Natural killer cell (primary cell): ENCODE results near the gene CHCHD5. TPM values are rescaled to one million over a fixed set of nuclear protein-coding genes. Genes with fewer than 3 reads are reported as not detected.

Experiments
- ATAC-seq, 3 donors: fragments of 150-1000 bp in 2 of 3; fragments of 200-7000 bp in 1 of 3; cut with Tn5 transposase; 1 replicate in 1 of 3; 2 replicates in 2 of 3; pipeline ENCODE4 v1.10.0; 2021; ENCODE audit warnings: mild to moderate bottlenecking in 2 of 3, moderate library complexity in 2 of 3
- DNase-seq, 2 donors: peaks; one replicate each; pipeline versions ENCODE4 v3.0.0 to v3.0.0-alpha.2; 2013 to 2021; ENCODE audit warnings: mixed read lengths in 1 of 2
- H3K27ac ChIP-seq: one replicate; pipeline ENCODE4 v1.5.1; 2013; ENCODE audit warnings: mild to moderate bottlenecking, low read length
- H3K27me3 ChIP-seq: one replicate; pipeline ENCODE4 v1.6.1; 2013; ENCODE audit warnings: low read length; ENCODE audit not compliant: control insufficient read depth, insufficient read depth
- H3K36me3 ChIP-seq: one replicate; pipeline ENCODE4 v1.6.1; 2013; ENCODE audit warnings: low read length; ENCODE audit not compliant: control insufficient read depth, insufficient read depth
- H3K4me1 ChIP-seq: one replicate; pipeline ENCODE4 v1.6.1; 2013; ENCODE audit warnings: low read length; ENCODE audit not compliant: control insufficient read depth, insufficient read depth
- H3K4me3 ChIP-seq: one replicate; pipeline ENCODE4 v1.5.1; 2013; ENCODE audit warnings: low read length
- H3K9me3 ChIP-seq: one replicate; pipeline ENCODE4 v1.6.1; 2013; ENCODE audit warnings: low read length; ENCODE audit not compliant: control insufficient read depth, insufficient read depth
- H3K27ac Mint-ChIP-seq, 2 donors: one replicate each; pipeline ENCODE4 v1.8.0; 2022; ENCODE audit warnings: mild to moderate bottlenecking in 2 of 2, mixed read lengths in 2 of 2, moderate library complexity in 1 of 2
- H3K27me3 Mint-ChIP-seq, 2 donors: one replicate each; pipeline ENCODE4 v1.8.0; 2022; ENCODE audit warnings: low read depth in 2 of 2, mixed read lengths in 2 of 2
- H3K36me3 Mint-ChIP-seq: one replicate; pipeline ENCODE4 v1.8.0; 2022; ENCODE audit warnings: mixed read lengths
- H3K4me1 Mint-ChIP-seq, 2 donors: one replicate each; pipeline ENCODE4 v1.8.0; 2022; ENCODE audit warnings: mixed read lengths in 2 of 2
- H3K4me3 Mint-ChIP-seq: one replicate; pipeline ENCODE4 v1.8.0; 2022; ENCODE audit warnings: mild to moderate bottlenecking, moderate library complexity, mixed read lengths
- H3K9me3 Mint-ChIP-seq, 2 donors: one replicate each; pipeline ENCODE4 v1.8.0; 2022; ENCODE audit warnings: mixed read lengths in 2 of 2
- CTCF ChIP-seq: fragments of 200-600 bp; IDR thresholded peaks from one replicate; pipeline ENCODE4 v1.8.0; 2022; ENCODE audit warnings: antibody characterized with exemption
- WGBS: methylation state at CpG from one replicate; pipeline ENCODE4 v1.1.7; 2013; ENCODE audit warnings: missing lambda C conversion rate; ENCODE audit not compliant: insufficient coverage; 5-methylcytosine and 5-hydroxymethylcytosine counted together
- intact Hi-C: fragments of 100-400 bp; cut with micrococcal nuclease; formaldehyde crosslinking; loops from one replicate; pipeline ENCODE4 v1.14.2; 2022
- total RNA-seq, 4 donors: library from RNA; stranded (reverse); fragments of 120-200 nt in 1 of 4; gene quantifications; one replicate each; pipeline versions ENCODE4 v1.2.3 to v1.2.4, GENCODE V29; 2013 to 2022

The CHCHD5 gene
- total RNA-seq, 3 donors from 2014 or later (not counting 1 experiment from before 2014, with no cell fraction given), result 21.9 to 24.1 (median 22.4) TPM

- H3K27me3 Mint-ChIP-seq, result no peaks in the 10 kb centered on the region
- Histone ChIP-seq H3K36me3 (no peaks in the 10 kb centered on the region), H3K4me3 (no peak overlapping the region), H3K27me3 (no peaks in the 10 kb centered on the region), H3K27ac (no peak overlapping the region), H3K4me1 (peaks cover 10% of the 10 kb centered on the region), H3K9me3 (no peaks in the 10 kb centered on the region)
- H3K27ac Mint-ChIP-seq, result no peak overlapping the region
- H3K9me3 Mint-ChIP-seq, result no peaks in the 10 kb centered on the region
- 97% methylated on average over 3 of the region's 3 CpGs for WGBS
- ATAC-seq (no peak), DNase-seq (no peak)
- intact Hi-C loops, result loop anchor here (10.0 kb wide), 1 partner anchor 343 kb away; no protein-coding TSS in a partner anchor
- no peaks in the 10 kb centered on the region for H3K36me3 Mint-ChIP-seq
- TF ChIP-seq CTCF, result no peak
- peaks cover 18 to 20% of the 10 kb centered on the region in 2 donors for H3K4me1 Mint-ChIP-seq
- no peak overlapping the region for H3K4me3 Mint-ChIP-seq
These were observed 17.3 kb downstream of the CHCHD5 start for GRCh38 chr2:112601754-112602153.

- DNase-seq (no peak), ATAC-seq (no peak)
- Histone ChIP-seq H3K27ac (no peak overlapping the region), H3K9me3 (no peaks in the 10 kb centered on the region), H3K4me1 (peaks cover 10% of the 10 kb centered on the region), H3K36me3 (no peaks in the 10 kb centered on the region), H3K4me3 (no peak overlapping the region), H3K27me3 (no peaks in the 10 kb centered on the region)
- Mint-ChIP-seq H3K36me3 (no peaks in the 10 kb centered on the region), H3K27me3 (no peaks in the 10 kb centered on the region), H3K27ac (no peak overlapping the region), H3K9me3 (no peaks in the 10 kb centered on the region), H3K4me3 (no peak overlapping the region), H3K4me1 (peaks cover 18 to 22% of the 10 kb centered on the region in 2 donors)
- TF ChIP-seq CTCF, result no peak
- WGBS, result 98% methylated on average over 3 of the region's 3 CpGs
- intact Hi-C loops, result loop anchor here (10.0 kb wide), 1 partner anchor 342 kb away; no protein-coding TSS in a partner anchor
These were observed 18.5 kb downstream of the CHCHD5 start for GRCh38 chr2:112602917-112603316.

GRCh38 chr2:112603731-112604130, 19.3 kb downstream of the CHCHD5 start:
- Histone ChIP-seq H3K4me1 (peaks cover 10% of the 10 kb centered on the region), H3K27me3 (no peaks in the 10 kb centered on the region), H3K9me3 (no peaks in the 10 kb centered on the region), H3K27ac (no peak overlapping the region), H3K36me3 (no peaks in the 10 kb centered on the region), H3K4me3 (no peak overlapping the region)
- TF ChIP-seq CTCF, result no peak
- Mint-ChIP-seq H3K27ac (no peak overlapping the region), H3K27me3 (no peaks in the 10 kb centered on the region), H3K4me1 (peaks cover 18 to 26% of the 10 kb centered on the region in 2 donors), H3K4me3 (no peak overlapping the region), H3K36me3 (no peaks in the 10 kb centered on the region), H3K9me3 (no peaks in the 10 kb centered on the region)
- no peak for ATAC-seq
- WGBS, result 80% methylated on average over 2 of the region's 2 CpGs
- DNase-seq, result no peak
- intact Hi-C loops, result loop anchor here (10.0 kb wide), 1 partner anchor 341 kb away; no protein-coding TSS in a partner anchor

GRCh38 chr2:112604952-112605351, 20.5 kb downstream of the CHCHD5 start:
- Mint-ChIP-seq H3K27me3 (no peaks in the 10 kb centered on the region), H3K36me3 (no peaks in the 10 kb centered on the region), H3K4me3 (no peak overlapping the region), H3K9me3 (no peaks in the 10 kb centered on the region), H3K4me1 (peaks cover 15 to 23% of the 10 kb centered on the region in 2 donors), H3K27ac (no peak overlapping the region)
- DNase-seq, result no peak
- H3K4me1 ChIP-seq, result peaks cover 6% of the 10 kb centered on the region
- H3K36me3 ChIP-seq, result no peaks in the 10 kb centered on the region
- TF ChIP-seq CTCF, result no peak
- H3K4me3 ChIP-seq, result no peak overlapping the region
- H3K27me3 ChIP-seq, result no peaks in the 10 kb centered on the region
- no peak overlapping the region for H3K27ac ChIP-seq
- no peak for ATAC-seq
- intact Hi-C loops, result loop anchor here (10.0 kb wide), 1 partner anchor 340 kb away; no protein-coding TSS in a partner anchor
- no peaks in the 10 kb centered on the region for H3K9me3 ChIP-seq
- WGBS, result 93% methylated on average over 4 of the region's 4 CpGs
